Mesenchymal stem cell (in vitro differentiated cells and primary cell): ENCODE data around the gene DNAH9.

Source experiments
- DNase-seq: peaks from one replicate; pipeline ENCODE4 v3.0.0-alpha.2; 2013
- H2AFZ ChIP-seq: one replicate; pipeline ENCODE4 v1.6.1; 2013; ENCODE audit warnings: low read depth, mild to moderate bottlenecking, control low read depth, inconsistent platforms, low read length, moderate library complexity
- H2AK5ac ChIP-seq: 2 replicates; pipeline ENCODE4 v1.6.1; 2013; ENCODE audit warnings: low read length, moderate library complexity, mild to moderate bottlenecking, inconsistent platforms; ENCODE audit not compliant: severe bottlenecking
- H2BK120ac ChIP-seq: one replicate; pipeline ENCODE4 v1.6.1; 2013; ENCODE audit warnings: low read depth, mild to moderate bottlenecking, inconsistent platforms, low read length, moderate library complexity
- H2BK12ac ChIP-seq, 2 experiments: one replicate each; pipeline ENCODE4 v1.6.1; 2013; ENCODE audit warnings: inconsistent platforms in 2 of 2, low read length in 2 of 2, mild to moderate bottlenecking in 2 of 2, moderate library complexity in 2 of 2, control low read depth in 1 of 2
- H2BK15ac ChIP-seq: one replicate; pipeline ENCODE4 v1.6.1; 2013; ENCODE audit warnings: mild to moderate bottlenecking, low read depth, inconsistent platforms; ENCODE audit not compliant: poor library complexity, severe bottlenecking
- H2BK5ac ChIP-seq: 2 replicates; pipeline ENCODE4 v1.6.1; 2013; ENCODE audit warnings: low read depth, mild to moderate bottlenecking, low read length, control low read depth, inconsistent platforms; ENCODE audit not compliant: poor library complexity, severe bottlenecking
- H3K14ac ChIP-seq, 2 experiments: one replicate each; pipeline ENCODE4 v1.6.1; 2013; ENCODE audit warnings: inconsistent platforms in 2 of 2, low read length in 2 of 2, control low read depth in 1 of 2, mild to moderate bottlenecking in 1 of 2, moderate library complexity in 1 of 2
- H3K18ac ChIP-seq, 2 experiments: one replicate each; pipeline ENCODE4 v1.6.1; 2013; ENCODE audit warnings: inconsistent platforms in 2 of 2, low read length in 2 of 2, control low read depth in 1 of 2, low read depth in 1 of 2, mild to moderate bottlenecking in 1 of 2
- H3K23ac ChIP-seq, 2 experiments: one replicate each; pipeline ENCODE4 v1.6.1; 2013; ENCODE audit warnings: inconsistent platforms in 2 of 2, low read length in 2 of 2, mild to moderate bottlenecking in 2 of 2, moderate library complexity in 2 of 2, control low read depth in 1 of 2
- H3K27ac ChIP-seq: 2 replicates; pipeline ENCODE4 v1.5.1; 2013; ENCODE audit warnings: mild to moderate bottlenecking, moderate library complexity, low read length, control low read depth, inconsistent platforms; ENCODE audit not compliant: poor library complexity, severe bottlenecking
- H3K27me3 ChIP-seq, 2 experiments: 2 replicates each; pipeline versions ENCODE4 v1.6.1 to v1.7.0; 2013; ENCODE audit warnings: low read length in 2 of 2, mild to moderate bottlenecking in 2 of 2, moderate library complexity in 2 of 2, control low read depth in 1 of 2, inconsistent platforms in 1 of 2; ENCODE audit not compliant: control insufficient read depth in 1 of 2, insufficient read depth in 1 of 2
- H3K36me3 ChIP-seq, 2 experiments: 2 replicates each; pipeline versions ENCODE4 v1.6.1 to v1.7.0; 2013; ENCODE audit warnings: low read length in 2 of 2, control low read depth in 1 of 2, inconsistent platforms in 1 of 2, low read depth in 1 of 2, mild to moderate bottlenecking in 1 of 2; ENCODE audit not compliant: insufficient read depth in 2 of 2, control insufficient read depth in 1 of 2
- H3K4ac ChIP-seq, 2 experiments: one replicate each; pipeline ENCODE4 v1.6.1; 2013; ENCODE audit warnings: inconsistent platforms in 2 of 2, low read length in 2 of 2, mild to moderate bottlenecking in 2 of 2, moderate library complexity in 2 of 2, control low read depth in 1 of 2, low read depth in 1 of 2
- H3K4me1 ChIP-seq: 2 replicates; pipeline ENCODE4 v1.6.1; 2013; ENCODE audit warnings: low read depth, low read length, control low read depth; ENCODE audit not compliant: control insufficient read depth, insufficient read depth
- H3K4me2 ChIP-seq: 2 replicates; pipeline ENCODE4 v1.6.1; 2013; ENCODE audit warnings: low read length, mild to moderate bottlenecking, inconsistent platforms; ENCODE audit not compliant: poor library complexity, severe bottlenecking
- H3K4me3 ChIP-seq, 2 experiments: 2 replicates each; pipeline versions ENCODE4 v1.5.1 to v1.7.0; 2013; ENCODE audit warnings: low read length in 2 of 2, mild to moderate bottlenecking in 2 of 2, control low read depth in 1 of 2, low read depth in 1 of 2; ENCODE audit not compliant: insufficient read depth in 1 of 2
- H3K79me1 ChIP-seq: replicated peaks from 2 replicates; pipeline ENCODE4 v1.6.1; 2013; ENCODE audit warnings: mild to moderate bottlenecking, control low read depth, low read length, inconsistent platforms; ENCODE audit not compliant: poor library complexity, severe bottlenecking
- H3K9ac ChIP-seq: 2 replicates; pipeline ENCODE4 v1.7.0; 2013; ENCODE audit warnings: mild to moderate bottlenecking, low read length, moderate library complexity
- H3K9me3 ChIP-seq: 2 replicates; pipeline ENCODE4 v1.7.0; 2013; ENCODE audit warnings: mild to moderate bottlenecking, low read length; ENCODE audit not compliant: control insufficient read depth
- H4K8ac ChIP-seq: one replicate; pipeline ENCODE4 v1.6.1; 2013; ENCODE audit warnings: inconsistent platforms, mild to moderate bottlenecking, low read length, moderate library complexity
- H4K91ac ChIP-seq: one replicate; pipeline ENCODE4 v1.6.1; 2013; ENCODE audit warnings: mild to moderate bottlenecking, low read length, inconsistent platforms
- WGBS: methylation state at CpG from one replicate; pipeline ENCODE4 v1.1.7; 2013; ENCODE audit warnings: mixed read lengths; 5-methylcytosine and 5-hydroxymethylcytosine counted together

The DNAH9 gene

DNA sequence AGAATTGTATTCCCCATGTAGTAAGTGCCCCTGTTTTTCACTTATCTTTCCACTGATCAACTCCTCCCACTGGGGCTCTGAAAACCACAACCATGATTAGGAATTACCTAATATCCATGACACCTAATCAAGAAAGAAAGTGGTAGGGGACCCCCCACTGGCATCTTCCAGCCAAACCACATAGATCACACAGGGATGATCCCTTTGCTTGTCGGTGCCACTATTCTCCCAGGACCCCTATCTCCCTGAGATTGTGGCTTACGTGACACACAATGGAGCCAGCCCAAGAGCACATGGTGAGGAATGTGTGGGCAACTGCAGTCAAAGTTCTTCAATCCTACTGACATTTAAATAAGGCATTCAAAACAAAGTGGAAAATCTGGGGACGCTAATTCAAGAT, 17.6 kb upstream of the DNAH9 start:
- H3K18ac ChIP-seq, result no peak overlapping the region
- no peak overlapping the region for H3K4me3 ChIP-seq
- H3K36me3 ChIP-seq, result no peaks in the 10 kb centered on the region
- no peak overlapping the region for H4K91ac ChIP-seq
- 60% methylated on average over 3 of the region's 3 CpGs for whole genome bisulfite sequencing
- no peak overlapping the region for H2BK5ac ChIP-seq
- H3K4ac ChIP-seq, result no peak overlapping the region
- no peaks in the 10 kb centered on the region for H3K9me3 ChIP-seq
- H3K4me2 ChIP-seq, result no peak overlapping the region
- H4K8ac ChIP-seq, result no peak overlapping the region
- no peak overlapping the region for H2AFZ ChIP-seq
- no peak overlapping the region for H2AK5ac ChIP-seq
- no peak overlapping the region for H3K14ac ChIP-seq
- no peak overlapping the region for H2BK12ac ChIP-seq
- no peak for DNase-seq
- H2BK15ac ChIP-seq, result no peak overlapping the region
- no peak overlapping the region for H3K9ac ChIP-seq
- H3K79me1 ChIP-seq, result no peaks in the 10 kb centered on the region
- no peaks in the 10 kb centered on the region for H3K27me3 ChIP-seq
- H3K23ac ChIP-seq, result no peak overlapping the region
- H2BK120ac ChIP-seq, result no peak overlapping the region
- H3K27ac ChIP-seq, result no peak overlapping the region
- no peaks in the 10 kb centered on the region for H3K4me1 ChIP-seq

DNA sequence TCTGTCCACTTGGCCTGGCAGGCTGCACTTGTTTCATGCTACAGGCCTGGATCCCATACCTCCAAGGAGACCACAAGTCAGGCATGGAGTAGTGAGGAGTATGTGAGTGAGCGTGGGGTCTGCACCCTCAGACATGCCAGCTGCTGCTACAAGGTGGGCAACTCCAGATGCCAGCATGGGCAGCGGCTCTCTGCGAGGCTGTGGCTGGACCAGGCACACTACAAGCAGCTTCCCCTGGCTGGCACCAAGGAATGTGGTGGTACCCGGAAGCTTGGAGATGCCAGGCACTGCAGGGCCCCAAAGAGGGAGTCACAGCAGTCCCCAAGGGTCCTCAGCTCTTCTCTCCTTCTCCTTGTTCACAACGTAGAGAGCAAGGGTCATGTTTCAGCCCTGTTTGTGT, 16.1 kb upstream of the DNAH9 start:
- DNase-seq, result no peak
- Histone ChIP-seq H3K36me3 (no peaks in the 10 kb centered on the region), H2BK5ac (no peak overlapping the region), H2BK120ac (no peak overlapping the region), H2BK15ac (no peak overlapping the region), H3K4ac (no peak overlapping the region), H2BK12ac (no peak overlapping the region), H3K4me1 (no peaks in the 10 kb centered on the region), H3K18ac (no peak overlapping the region), H3K4me2 (no peak overlapping the region), H3K14ac (no peak overlapping the region), H2AFZ (no peak overlapping the region), H3K4me3 (no peak overlapping the region), H3K9me3 (no peaks in the 10 kb centered on the region), H2AK5ac (no peak overlapping the region), H3K23ac (no peak overlapping the region), H4K8ac (no peak overlapping the region), H3K27ac (no peak overlapping the region), H3K27me3 (no peaks in the 10 kb centered on the region), H3K79me1 (no peaks in the 10 kb centered on the region), H4K91ac (no peak overlapping the region), H3K9ac (no peak overlapping the region)
- 60% methylated on average over 4 of the region's 5 CpGs for WGBS

DNA sequence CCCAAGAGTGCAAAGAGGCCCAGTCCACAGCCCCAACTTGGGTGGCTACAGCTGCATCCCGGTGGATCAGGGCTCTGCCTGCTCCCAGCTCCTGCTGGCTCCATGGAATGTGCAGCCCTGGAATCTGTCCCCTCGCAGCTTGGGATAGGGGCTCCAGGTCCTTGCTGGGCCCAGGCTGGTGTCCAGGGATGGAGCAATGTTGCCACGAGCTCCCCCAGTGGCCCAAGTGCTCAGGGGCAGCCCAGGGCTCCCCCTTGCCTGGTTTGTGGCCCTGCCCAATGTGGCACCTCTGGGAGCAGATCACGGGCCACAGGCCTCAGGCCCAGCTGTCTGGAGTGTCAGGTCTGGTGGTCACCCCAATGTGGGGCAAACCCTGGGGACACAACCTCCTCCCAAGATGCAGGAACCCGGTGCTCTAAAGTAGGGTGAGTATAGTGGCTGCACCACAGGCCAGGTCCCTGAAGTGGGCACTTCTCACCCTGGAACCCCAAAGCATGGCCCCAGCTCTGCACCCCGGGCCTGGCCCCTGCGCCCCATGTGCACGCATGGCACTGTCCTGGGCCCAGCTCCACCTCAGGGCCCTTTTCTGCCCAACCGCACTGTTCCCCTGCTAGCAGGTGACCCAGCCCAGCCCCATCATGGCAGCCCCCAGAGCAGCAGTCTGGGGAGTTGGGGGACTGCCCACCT, 14.8 kb upstream of the DNAH9 start:
- Histone ChIP-seq H3K27ac (no peak overlapping the region), H3K14ac (no peak overlapping the region), H3K79me1 (no peaks in the 10 kb centered on the region), H3K9me3 (no peaks in the 10 kb centered on the region), H3K27me3 (no peaks in the 10 kb centered on the region), H2BK15ac (no peak overlapping the region), H3K18ac (no peak overlapping the region), H3K23ac (no peak overlapping the region), H2BK12ac (no peak overlapping the region), H3K4me2 (no peak overlapping the region), H2BK5ac (no peak overlapping the region), H2BK120ac (no peak overlapping the region), H3K36me3 (no peaks in the 10 kb centered on the region), H2AK5ac (no peak overlapping the region), H3K4me3 (no peak overlapping the region), H4K91ac (no peak overlapping the region), H3K9ac (no peak overlapping the region), H3K4me1 (no peaks in the 10 kb centered on the region), H4K8ac (no peak overlapping the region), H2AFZ (no peak overlapping the region), H3K4ac (no peak overlapping the region)
- no peak for DNase-seq
- 63% methylated on average over 9 of the region's 9 CpGs for WGBS

DNA sequence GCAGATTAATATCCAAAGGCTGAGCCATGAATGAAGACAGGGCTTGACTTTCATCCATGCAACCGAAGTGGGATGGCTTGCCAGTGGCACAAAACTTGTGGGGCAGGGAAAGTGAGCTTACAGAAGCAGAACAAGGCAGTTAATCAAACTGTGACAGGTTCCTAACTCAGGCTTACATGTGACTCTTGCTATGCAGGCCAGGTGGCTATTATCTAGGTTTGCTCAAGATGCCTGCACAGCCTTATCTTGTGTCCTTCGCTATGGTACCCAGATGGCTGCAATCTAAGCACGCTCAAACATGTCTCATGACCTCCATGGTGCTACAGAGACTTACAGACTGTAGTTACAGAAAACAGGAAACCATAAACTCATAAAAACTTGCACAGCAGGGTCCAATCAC, 8.6 kb upstream of the DNAH9 start:
- no peak overlapping the region for H3K18ac ChIP-seq
- H3K23ac ChIP-seq, result no peak overlapping the region
- no peaks in the 10 kb centered on the region for H3K79me1 ChIP-seq
- DNase-seq, result no peak
- H4K91ac ChIP-seq, result no peak overlapping the region
- no peak overlapping the region for H4K8ac ChIP-seq
- no peaks in the 10 kb centered on the region for H3K9me3 ChIP-seq
- no peak overlapping the region for H3K4me3 ChIP-seq
- no peak overlapping the region for H3K14ac ChIP-seq
- no peak overlapping the region for H2BK120ac ChIP-seq
- no peak overlapping the region for H2AFZ ChIP-seq
- H3K4me2 ChIP-seq, result no peak overlapping the region
- no peak overlapping the region for H2BK15ac ChIP-seq
- H3K9ac ChIP-seq, result no peak overlapping the region
- WGBS, result 47% methylated on average over 3 of the region's 3 CpGs
- no peak overlapping the region for H3K27ac ChIP-seq
- H3K4ac ChIP-seq, result no peak overlapping the region
- H2AK5ac ChIP-seq, result no peak overlapping the region
- H3K27me3 ChIP-seq, result no peaks in the 10 kb centered on the region
- no peak overlapping the region for H2BK12ac ChIP-seq
- H3K36me3 ChIP-seq, result no peaks in the 10 kb centered on the region
- no peak overlapping the region for H2BK5ac ChIP-seq
- no peaks in the 10 kb centered on the region for H3K4me1 ChIP-seq
